HepG2 (cell line): ENCODE results near the gene CCDC142. TPM values are rescaled to one million over a fixed set of nuclear protein-coding genes. Genes with fewer than 3 reads are reported as not detected.

Experiments used
- ATAC-seq: fragments of 200-7000 bp; cut with Tn5 transposase; 3 replicates; pipeline ENCODE4 v1.9.1; 2020; ENCODE audit warnings: mild to moderate bottlenecking, moderate library complexity
- BruUV-seq: library from RNA; stranded (reverse); fragments of 400-500 nt; replicated peaks from 2 replicates; lab custom pipeline; 2021; lab: Mats Ljungman, UMichigan
- CTCF ChIA-PET: fragments of 300-600 bp; formaldehyde crosslinking; extraction: SDS; loops from one replicate; lab custom pipeline; 2021; ENCODE audit warnings: low total read pairs, inconsistent platforms, low intra/inter-chr PET ratio; lab: Yijun Ruan, JAX
- POLR2A ChIA-PET: fragments of 350-600 bp; sonication (Branson Sonifier 250); formaldehyde crosslinking; loops from one replicate; lab custom pipeline; 2020; ENCODE audit warnings: antibody characterized with exemption, inconsistent platforms; lab: Yijun Ruan, JAX
- DNase-seq: peaks from one replicate; pipeline ENCODE4 v3.0.0-alpha.2; 2015; ENCODE audit warnings: low spot score
- FAIRE-seq: peaks from 3 replicates; lab custom pipeline; 2011; peaks lifted over from hg19 to GRCh38; lab: Jason Lieb, UNC
- H2AFZ ChIP-seq: one replicate; pipeline ENCODE4 v1.6.1; 2011; ENCODE audit warnings: low read length, inconsistent platforms
- H3K27ac ChIP-seq: fragments of 300-600 bp; 3 replicates; pipeline ENCODE4 v1.8.0; 2011; ENCODE audit warnings: mixed run types, mild to moderate bottlenecking, mixed read lengths, low read length, inconsistent platforms; ENCODE audit not compliant: insufficient read depth; ENCODE audit errors: extremely low read length
- H3K27me3 ChIP-seq, 2 experiments: fragments of 200-600 bp in 1 of 2; 2 replicates in 1 of 2; 3 replicates in 1 of 2; pipeline versions ENCODE4 v1.6.0 to v1.8.0; 2011; ENCODE audit warnings: low read length in 2 of 2, mild to moderate bottlenecking in 2 of 2, moderate library complexity in 2 of 2, inconsistent platforms in 1 of 2; ENCODE audit not compliant: insufficient read depth in 2 of 2, control insufficient read depth in 1 of 2
- H3K36me3 ChIP-seq, 2 experiments: fragments of 200-600 bp in 1 of 2; replicated peaks in 1 of 2; 2 replicates in 1 of 2; 3 replicates in 1 of 2; pipeline versions ENCODE4 v1.5.1 to v1.8.0; 2011; ENCODE audit warnings: low read length in 2 of 2, inconsistent platforms in 1 of 2; ENCODE audit not compliant: insufficient read depth in 2 of 2, control insufficient read depth in 1 of 2
- H3K4me1 ChIP-seq: 2 replicates; pipeline ENCODE4 v1.5.1; 2012; ENCODE audit warnings: low read length, inconsistent platforms; ENCODE audit not compliant: insufficient read depth
- H3K4me2 ChIP-seq: 2 replicates; pipeline ENCODE4 v1.6.0; 2011; ENCODE audit warnings: low read depth, low read length, inconsistent platforms
- H3K4me3 ChIP-seq, 3 experiments: fragments of 200-600 bp in 1 of 3; sonication (generic), shearing (Covaris generic) in 1 of 3; replicated peaks in 1 of 3; 2 replicates each; pipeline ENCODE4 v1.5.1; 2011 to 2016; ENCODE audit warnings: low read length in 3 of 3, inconsistent platforms in 2 of 3, low read depth in 2 of 3, mild to moderate bottlenecking in 2 of 3, control low read depth in 1 of 3, mixed read lengths in 1 of 3; ENCODE audit not compliant: insufficient read depth in 1 of 3
- H3K79me2 ChIP-seq: one replicate; pipeline ENCODE4 v1.6.1; 2011; ENCODE audit warnings: low read length, inconsistent platforms; ENCODE audit not compliant: insufficient read depth
- H3K9ac ChIP-seq: 2 replicates; pipeline ENCODE4 v1.6.0; 2011; ENCODE audit warnings: mild to moderate bottlenecking, low read depth, low read length, inconsistent platforms; ENCODE audit not compliant: insufficient read depth
- H3K9me3 ChIP-seq: 2 replicates; pipeline ENCODE4 v1.5.1; 2012; ENCODE audit warnings: mild to moderate bottlenecking, low read length
- H4K20me1 ChIP-seq: 2 replicates; pipeline ENCODE4 v1.6.0; 2011; ENCODE audit warnings: inconsistent platforms, mild to moderate bottlenecking, low read length, moderate library complexity; ENCODE audit not compliant: insufficient read depth
- GMEB2 ChIP-seq: IDR thresholded peaks from 2 replicates; pipeline ENCODE4 v1.6.1; 2016; ENCODE audit warnings: missing biosample characterization, missing genetic modification reagents, low read depth
- HNRNPH1 ChIP-seq: fragments of 200-400 bp; formaldehyde crosslinking; optimal IDR thresholded peaks from 2 replicates; pipeline ENCODE3; 2017; ENCODE audit warnings: mild to moderate bottlenecking, low read depth, low read length
- RNF219 ChIP-seq: sonication (generic); formaldehyde crosslinking; IDR thresholded peaks from 2 replicates; pipeline ENCODE4 v1.5.0; 2020; ENCODE audit warnings: mild to moderate bottlenecking, missing genetic modification reagents
- ZNF609 ChIP-seq: sonication (generic); formaldehyde crosslinking; IDR thresholded peaks from 2 replicates; pipeline ENCODE4 v1.4.0; 2020; ENCODE audit warnings: mild to moderate bottlenecking, missing genetic modification reagents, borderline replicate concordance
- ZNF782 ChIP-seq: sonication (generic); formaldehyde crosslinking; IDR thresholded peaks from 2 replicates; pipeline ENCODE4 v1.4.0; 2020; ENCODE audit warnings: missing genetic modification reagents, mild to moderate bottlenecking, borderline replicate concordance
- WGBS: methylation state at CpG from one replicate; pipeline ENCODE4 v1.1.6; 2017; ENCODE audit warnings: low lambda C conversion rate; 5-methylcytosine and 5-hydroxymethylcytosine counted together
- in situ Hi-C: cut with HindIII; loops from 2 replicates; pipeline ENCODE4 v1.10.0; 2017; ENCODE audit warnings: low pct_unique_long_range_greater_than_20kb; ENCODE audit not compliant: extremely low pct_ligation_motif_present
- intact Hi-C: fragments of 100-400 bp; cut with micrococcal nuclease; formaldehyde crosslinking; loops from one replicate; pipeline ENCODE4 v1.10.0; 2022; ENCODE audit not compliant: unreplicated experiment
- polyA plus RNA-seq, 8 experiments: library from polyadenylated mRNA; depleted of rRNA in 3 of 8; stranded (reverse) in 7 of 8; unstranded in 1 of 8; fragments of >200 nt; fragmentation: Illumina TruSeq in 4 of 8; extraction: Trizol in 4 of 8; gene quantifications; 2 replicates each; pipeline versions ENCODE4 v1.2.1 to v1.2.3, GENCODE V29; 2011 to 2016; ENCODE audit warnings: low read depth in 4 of 8, missing spikeins in 1 of 8, mixed read lengths in 1 of 8; ENCODE audit not compliant: insufficient read depth in 1 of 8
- total RNA-seq, 5 experiments: library from RNA; depleted of rRNA; stranded (reverse); fragments of >200 nt; fragmentation: Illumina TruSeq; extraction: Trizol; gene quantifications; 2 replicates each; pipeline ENCODE4 v1.2.3, GENCODE V29; 2016; ENCODE audit warnings: low read depth in 1 of 5

The CCDC142 gene
- total and polyA plus RNA-seq, 2 of the 13 experiments (the other 11 are each of a cell fraction or from before 2014, with no cell fraction given) = 14.7 to 30.4 TPM

- no peak overlapping the region for H3K4me2 ChIP-seq
- intact Hi-C loops = no loop called here
- in situ Hi-C loops = no loop called here
- H3K4me1 ChIP-seq = peaks cover 57% of the 10 kb centered on the region
- TF ChIP-seq ZNF782 (CRISPR knock-in tag) (no peak), GMEB2 (no peak), HNRNPH1 (no peak)
- H3K27me3 ChIP-seq = no peaks in the 10 kb centered on the region
- DNase-seq = no peak
- H3K27ac ChIP-seq = no peak overlapping the region
- no peak overlapping the region for H2AFZ ChIP-seq
- no peaks in the 10 kb centered on the region for H4K20me1 ChIP-seq
- H3K9ac ChIP-seq = no peak overlapping the region
- ChIA-PET POLR2A (interaction anchor here (12.4 kb wide), 1 partner anchor 7 kb away, joined by 342 read pairs; the partner anchor contains the start of gene RTKN), CTCF (no interaction called here)
- H3K36me3 ChIP-seq = no peaks in the 10 kb centered on the region
- no peak for FAIRE-seq
- ATAC-seq = no peak
- H3K9me3 ChIP-seq = no peaks in the 10 kb centered on the region
- BruUV-seq = no TSS peak
- no peak overlapping the region for H3K4me3 ChIP-seq
- H3K79me2 ChIP-seq = peaks cover 3% of the 10 kb centered on the region
- WGBS = 57% methylated on average over 3 of the region's 3 CpGs
Observed at GRCh38 chr2:74450570-74451190, 32.1 kb downstream of the CCDC142 start.

- intact Hi-C loops = no loop called here
- POLR2A ChIA-PET = interaction anchor here (1.3 to 11.6 kb wide), 4 partner anchors 7 to 32 kb away, joined by 3 to 342 read pairs (median 13); partner anchors contain the start of genes INO80B and WBP1
- BruUV-seq = no TSS peak
- Histone ChIP-seq H3K4me2 (peak overlapping the region; percentile 75; the same call in 1 of the 2 replicates), H3K9me3 (no peaks in the 10 kb centered on the region), H2AFZ (no peak overlapping the region), H3K4me3 (no peak overlapping the region), H3K27me3 (no peaks in the 10 kb centered on the region), H3K36me3 (no peaks in the 10 kb centered on the region), H3K4me1 (peaks cover 66% of the 10 kb centered on the region), H3K79me2 (no peaks in the 10 kb centered on the region), H3K27ac (no peak overlapping the region), H3K9ac (no peak overlapping the region), H4K20me1 (no peaks in the 10 kb centered on the region)
- no peak for ATAC-seq
- CTCF ChIA-PET = no interaction called here
- in situ Hi-C loops = no loop called here
- no peak for DNase-seq
- WGBS = 58% methylated on average over 2 of the region's 2 CpGs
- FAIRE-seq = no peak
- TF ChIP-seq ZNF609 (CRISPR knock-in tag) (no peak), RNF219 (CRISPR knock-in tag) (0 out of 2 replicates have a peak, but pooled peaks have one; percentile 59)
Observed at GRCh38 chr2:74448771-74449170, 34.0 kb downstream of the CCDC142 start.
